Dendritic cell treated with granulocyte-macrophage colony-stimulating factor and Interleukin-4, amounts not matched to agents 40 ng/mL and 50 ng/mL, for 4 days (primary cell): ENCODE measurements around the gene IL11RA.
A peak's percentile ranks its signal among the peaks of the same experiment; 100 is the strongest.

ENCODE experiments used
- H3K27ac Mint-ChIP-seq: one replicate; pipeline ENCODE4 v1.8.0; 2022; ENCODE audit warnings: mild to moderate bottlenecking, mixed read lengths
- H3K27me3 Mint-ChIP-seq: one replicate; pipeline ENCODE4 v1.8.0; 2022; ENCODE audit warnings: mild to moderate bottlenecking, mixed read lengths
- H3K36me3 Mint-ChIP-seq: one replicate; pipeline ENCODE4 v1.8.0; 2022; ENCODE audit warnings: low read depth, mixed read lengths
- H3K4me1 Mint-ChIP-seq: one replicate; pipeline ENCODE4 v1.8.0; 2022; ENCODE audit warnings: low read depth, mixed read lengths
- H3K4me3 Mint-ChIP-seq: one replicate; pipeline ENCODE4 v1.8.0; 2022; ENCODE audit warnings: mild to moderate bottlenecking, moderate library complexity, mixed read lengths
- H3K9me3 Mint-ChIP-seq: one replicate; pipeline ENCODE4 v1.8.0; 2022; ENCODE audit warnings: mixed read lengths
- intact Hi-C: fragments of 100-400 bp; cut with micrococcal nuclease; formaldehyde crosslinking; loops from one replicate; pipeline ENCODE4 v1.15.0; 2022

Gene IL11RA

GRCh38 chr9:34623374-34624235 lies 28.4 kb upstream of the IL11RA start:
- Mint-ChIP-seq H3K36me3 (peaks cover 8% of the 10 kb centered on the region), H3K4me3 (no peak overlapping the region), H3K27me3 (peaks cover 78% of the 10 kb centered on the region), H3K4me1 (peaks cover 37% of the 10 kb centered on the region), H3K9me3 (no peaks in the 10 kb centered on the region), H3K27ac (no peak overlapping the region)
- intact Hi-C loops = no loop called here

- H3K27ac Mint-ChIP-seq = no peak overlapping the region
These were observed 27.4 kb upstream of the IL11RA start for GRCh38 chr9:34624475-34625185.

GRCh38 chr9:34625186-34625486 lies 26.8 kb upstream of the IL11RA start:
- peaks cover 32% of the 10 kb centered on the region for H3K4me1 Mint-ChIP-seq
- intact Hi-C loops = no loop called here
- H3K36me3 Mint-ChIP-seq = peaks cover 4% of the 10 kb centered on the region
- no peak overlapping the region for H3K4me3 Mint-ChIP-seq
- no peak overlapping the region for H3K27ac Mint-ChIP-seq
- peaks cover 90% of the 10 kb centered on the region for H3K27me3 Mint-ChIP-seq
- no peaks in the 10 kb centered on the region for H3K9me3 Mint-ChIP-seq

More at GRCh38 chr9:34624475-34625185, 27.4 kb upstream of the IL11RA start:
- intact Hi-C loops = no loop called here
- Mint-ChIP-seq H3K36me3 (peaks cover 6% of the 10 kb centered on the region), H3K4me1 (peaks cover 37% of the 10 kb centered on the region), H3K27me3 (peaks cover 85% of the 10 kb centered on the region), H3K9me3 (no peaks in the 10 kb centered on the region), H3K4me3 (no peak overlapping the region)

- H3K27me3 Mint-ChIP-seq = peaks cover 94% of the 10 kb centered on the region
- peak overlapping the region; percentile 63 for H3K4me3 Mint-ChIP-seq
- no peak overlapping the region for H3K27ac Mint-ChIP-seq
- no peaks in the 10 kb centered on the region for H3K36me3 Mint-ChIP-seq
- H3K9me3 Mint-ChIP-seq = no peaks in the 10 kb centered on the region
- intact Hi-C loops = no loop called here
- H3K4me1 Mint-ChIP-seq = peaks cover 23% of the 10 kb centered on the region
These were observed 24.0 kb upstream of the IL11RA start for GRCh38 chr9:34627716-34628655.

- peak within 1 kb of the TSS; percentile 65 for H3K4me3 Mint-ChIP-seq
These were observed 23.1 kb upstream of the IL11RA start, which contains the start of gene ARID3C for GRCh38 chr9:34628656-34629490. Gene ARID3C, minus strand, starts transcription at chr9:34629066. Its CDS starts 1,052 bp downstream, at chr9:34628014.

GRCh38 chr9:34629491-34629808 lies 22.5 kb upstream of the IL11RA start:
- Mint-ChIP-seq H3K27me3 (peaks cover 79% of the 10 kb centered on the region), H3K4me1 (peaks cover 15% of the 10 kb centered on the region), H3K36me3 (no peaks in the 10 kb centered on the region), H3K4me3 (peak overlapping the region; percentile 65), H3K9me3 (no peaks in the 10 kb centered on the region), H3K27ac (no peak overlapping the region)
- intact Hi-C loops = no loop called here

More at GRCh38 chr9:34628656-34629490, 23.1 kb upstream of the IL11RA start, which contains the start of gene ARID3C:
- Mint-ChIP-seq H3K27ac (no peak within 1 kb of the TSS), H3K9me3 (no peaks in the 10 kb centered on the region), H3K4me1 (peaks cover 17% of the 10 kb centered on the region), H3K27me3 (peaks cover 85% of the 10 kb centered on the region), H3K36me3 (no peaks in the 10 kb centered on the region)
- intact Hi-C loops = no loop called here

- Mint-ChIP-seq H3K4me3 (no peak overlapping the region), H3K27ac (no peak overlapping the region), H3K36me3 (peaks cover 11% of the 10 kb centered on the region), H3K9me3 (no peaks in the 10 kb centered on the region), H3K27me3 (peaks cover 68% of the 10 kb centered on the region), H3K4me1 (peaks cover 23% of the 10 kb centered on the region)
- intact Hi-C loops = no loop called here
These were observed 21.4 kb upstream of the IL11RA start for GRCh38 chr9:34630402-34631154.

- Mint-ChIP-seq H3K9me3 (no peaks in the 10 kb centered on the region), H3K4me1 (peaks cover 37% of the 10 kb centered on the region), H3K4me3 (no peak overlapping the region), H3K36me3 (peaks cover 15% of the 10 kb centered on the region), H3K27ac (no peak overlapping the region), H3K27me3 (peaks cover 42% of the 10 kb centered on the region)
- intact Hi-C loops = no loop called here
These were observed 18.8 kb upstream of the IL11RA start for GRCh38 chr9:34633166-34633565.

- H3K27me3 Mint-ChIP-seq = peaks cover 37% of the 10 kb centered on the region
- no peaks in the 10 kb centered on the region for H3K9me3 Mint-ChIP-seq
- peaks cover 15% of the 10 kb centered on the region for H3K36me3 Mint-ChIP-seq
- H3K4me1 Mint-ChIP-seq = peaks cover 38% of the 10 kb centered on the region
- intact Hi-C loops = loop anchor here (1.0 to 2.0 kb wide), 2 partner anchors 22 to 87 kb away; partner anchors contain the start of gene RPP25L
- H3K4me3 Mint-ChIP-seq = no peak overlapping the region
- no peak overlapping the region for H3K27ac Mint-ChIP-seq
These were observed 18.0 kb upstream of the IL11RA start for GRCh38 chr9:34633851-34634550.

- H3K4me1 Mint-ChIP-seq = peaks cover 33% of the 10 kb centered on the region
- H3K27ac Mint-ChIP-seq = no peak overlapping the region
- no peak overlapping the region for H3K4me3 Mint-ChIP-seq
- H3K9me3 Mint-ChIP-seq = no peaks in the 10 kb centered on the region
- intact Hi-C loops = loop anchor here (1.0 to 2.0 kb wide), 2 partner anchors 22 to 88 kb away; partner anchors contain the start of gene RPP25L
- peaks cover 15% of the 10 kb centered on the region for H3K36me3 Mint-ChIP-seq
- peaks cover 30% of the 10 kb centered on the region for H3K27me3 Mint-ChIP-seq
These were observed 17.3 kb upstream of the IL11RA start for GRCh38 chr9:34634551-34635248.

GRCh38 chr9:34635556-34635955 lies 16.4 kb upstream of the IL11RA start:
- Mint-ChIP-seq H3K27ac (peak overlapping the region; percentile 11), H3K36me3 (peaks cover 15% of the 10 kb centered on the region), H3K4me1 (peaks cover 33% of the 10 kb centered on the region), H3K4me3 (no peak overlapping the region), H3K9me3 (no peaks in the 10 kb centered on the region), H3K27me3 (peaks cover 22% of the 10 kb centered on the region)
- intact Hi-C loops = loop anchor here (2.0 kb wide), 1 partner anchor 89 kb away; no protein-coding TSS in a partner anchor
